Brain microvascular endothelial cell (primary cell): Measurements from ENCODE around the gene SLC8A3.

Experiments
- DNase-seq: peaks from one replicate; pipeline ENCODE4 v3.0.0-alpha.2; 2020
- H3K27ac ChIP-seq: fragments of 250-450 bp; sonication (Bioruptor Pico); 2 replicates; pipeline ENCODE4 v1.5.1; 2020; ENCODE audit warnings: mild to moderate bottlenecking, moderate library complexity
- H3K27me3 ChIP-seq: fragments of 250-450 bp; sonication (Bioruptor Pico); replicated peaks from 2 replicates; pipeline ENCODE4 v1.5.1; 2020; ENCODE audit warnings: mild to moderate bottlenecking
- H3K36me3 ChIP-seq: fragments of 250-450 bp; sonication (Bioruptor Pico); replicated peaks from 2 replicates; pipeline ENCODE4 v1.5.1; 2020; ENCODE audit warnings: mild to moderate bottlenecking
- H3K4me3 ChIP-seq: 2 replicates; pipeline ENCODE4 v1.5.1; 2011; ENCODE audit warnings: low read depth, mild to moderate bottlenecking, control low read depth, low read length, moderate library complexity
- CTCF ChIP-seq: IDR thresholded peaks from 2 replicates; pipeline ENCODE4 v1.5.1; 2011; ENCODE audit warnings: low read depth, mild to moderate bottlenecking, moderate library complexity, low read length, control low read depth, inconsistent platforms; ENCODE audit errors: missing control alignments
- in situ Hi-C: cut with HindIII; loops from 2 replicates; pipeline ENCODE4 v1.10.0; 2017; ENCODE audit warnings: low sequenced_read_pairs, low pct_ligation_motif_present

SLC8A3 gene

DNA sequence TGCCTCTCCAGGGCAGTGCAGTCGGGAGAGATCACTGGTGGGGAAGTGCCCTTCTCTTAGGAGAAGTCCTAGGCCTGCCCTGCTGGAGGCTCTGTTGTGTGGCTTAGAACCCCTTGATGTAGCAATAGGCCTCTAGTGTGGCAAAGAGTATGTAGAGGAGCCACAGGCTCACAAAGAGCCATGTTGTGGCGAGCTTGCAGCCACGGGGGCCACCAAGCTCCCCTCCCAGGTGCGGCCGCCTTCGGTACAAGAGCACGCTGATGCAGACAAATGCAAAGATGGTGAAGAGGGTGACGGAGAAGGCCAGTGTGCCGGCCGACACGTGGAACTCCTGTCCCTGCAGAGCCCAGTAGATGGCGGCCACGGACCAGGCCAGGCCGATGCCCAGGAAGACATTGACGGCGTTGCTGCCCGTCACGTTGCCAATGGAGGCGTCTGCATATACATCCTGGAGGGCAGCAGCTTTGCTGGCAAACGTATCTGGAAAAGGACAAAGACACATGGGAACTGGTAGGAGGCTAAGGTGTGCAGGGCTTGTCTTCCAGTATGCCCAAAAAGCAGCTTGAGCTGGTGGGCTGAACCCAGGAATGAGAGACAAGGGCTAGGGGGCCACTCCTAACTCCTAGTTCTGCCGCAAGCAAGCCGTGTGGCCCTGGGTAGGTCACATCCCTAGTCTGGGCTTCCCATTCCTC, 142.8 kb downstream of the SLC8A3 start:
- no peak overlapping the region for H3K27ac ChIP-seq
- H3K27me3 ChIP-seq = no peaks in the 10 kb centered on the region
- no peaks in the 10 kb centered on the region for H3K36me3 ChIP-seq
- H3K4me3 ChIP-seq = no peak overlapping the region
- peak; percentile 84 for TF ChIP-seq CTCF
- peak; percentile 33 for DNase-seq
- in situ Hi-C loops = no loop called here

- Histone ChIP-seq H3K36me3 (no peaks in the 10 kb centered on the region), H3K27ac (no peak overlapping the region), H3K27me3 (no peaks in the 10 kb centered on the region), H3K4me3 (no peak overlapping the region)
- no peak for TF ChIP-seq CTCF
- in situ Hi-C loops = no loop called here
- DNase-seq = no peak
Observed at GRCh38 chr14:70045310-70045709, 143.4 kb downstream of the SLC8A3 start.

DNA sequence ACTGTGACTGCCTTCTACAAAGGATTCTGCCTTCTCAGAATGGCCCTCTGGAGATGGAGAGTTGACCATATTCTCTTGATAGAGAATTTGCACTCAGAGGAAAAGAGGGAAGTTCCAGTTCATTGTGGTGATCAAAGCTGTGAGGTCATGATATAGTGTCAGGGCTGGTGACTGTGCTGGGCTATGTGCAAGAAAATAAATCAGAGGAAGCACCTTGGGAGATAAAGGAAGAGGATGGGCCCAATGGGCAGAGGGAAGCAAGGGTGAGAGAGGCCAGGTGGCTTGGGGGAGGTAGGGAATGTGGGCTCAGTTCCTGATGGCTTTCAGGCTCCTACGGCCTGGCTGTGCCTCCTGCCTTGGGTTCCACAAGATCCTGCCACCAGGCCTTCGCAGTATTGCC, 145.8 kb downstream of the SLC8A3 start:
- no peak overlapping the region for H3K27ac ChIP-seq
- H3K27me3 ChIP-seq = no peaks in the 10 kb centered on the region
- H3K36me3 ChIP-seq = no peaks in the 10 kb centered on the region
- no peak for DNase-seq
- no peak overlapping the region for H3K4me3 ChIP-seq
- in situ Hi-C loops = no loop called here
- no peak for TF ChIP-seq CTCF

DNA sequence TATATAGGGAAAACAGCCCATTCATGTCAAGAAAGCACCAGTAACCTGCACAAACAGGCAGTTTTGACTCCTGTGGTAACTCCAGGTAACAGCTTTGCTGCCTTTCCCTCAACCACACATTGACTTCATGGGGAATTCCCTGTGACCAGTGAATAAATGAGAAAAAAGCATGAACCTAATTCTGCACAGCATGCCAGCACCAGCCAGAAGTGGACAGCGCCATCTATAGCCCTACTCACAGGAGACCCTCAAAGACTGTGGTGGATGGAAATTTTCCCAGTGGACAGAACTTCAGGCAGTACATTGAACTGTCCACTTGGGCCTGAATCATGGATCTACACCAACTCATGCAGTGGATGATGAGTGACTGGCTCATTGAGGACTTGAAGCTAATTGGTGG, 152.1 kb downstream of the SLC8A3 start:
- no peak for DNase-seq
- peak; percentile 25 for TF ChIP-seq CTCF
- in situ Hi-C loops = no loop called here
- no peak overlapping the region for H3K27ac ChIP-seq
- H3K36me3 ChIP-seq = no peaks in the 10 kb centered on the region
- no peaks in the 10 kb centered on the region for H3K27me3 ChIP-seq
- no peak overlapping the region for H3K4me3 ChIP-seq

GRCh38 chr14:70034257-70034656, 154.5 kb downstream of the SLC8A3 start:
- in situ Hi-C loops = no loop called here
- no peaks in the 10 kb centered on the region for H3K36me3 ChIP-seq
- H3K4me3 ChIP-seq = no peak overlapping the region
- H3K27me3 ChIP-seq = no peaks in the 10 kb centered on the region
- H3K27ac ChIP-seq = no peak overlapping the region
- no peak for DNase-seq
- no peak for TF ChIP-seq CTCF

DNA sequence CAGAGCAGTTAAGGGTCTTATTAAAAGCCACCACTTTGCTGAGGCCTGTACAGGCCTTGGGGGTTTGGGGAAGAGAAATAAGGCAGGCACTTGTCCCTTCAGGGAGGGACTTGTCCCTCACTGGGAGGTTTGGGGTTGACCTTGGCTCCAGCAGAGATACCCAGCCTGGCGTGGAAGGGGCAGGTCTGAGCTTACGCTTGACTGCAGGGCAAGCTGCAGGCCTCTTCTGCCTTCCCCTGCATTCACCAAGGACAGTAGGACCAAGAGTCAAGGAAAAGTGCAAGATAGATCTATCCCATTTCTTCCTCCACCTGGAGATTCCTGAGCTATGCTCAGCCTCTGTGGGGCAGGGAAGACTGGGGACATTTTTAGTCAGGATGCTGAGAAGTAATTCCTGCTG, 155.2 kb downstream of the SLC8A3 start:
- H3K27me3 ChIP-seq = no peaks in the 10 kb centered on the region
- no peak overlapping the region for H3K27ac ChIP-seq
- DNase-seq = no peak
- in situ Hi-C loops = no loop called here
- no peak overlapping the region for H3K4me3 ChIP-seq
- H3K36me3 ChIP-seq = no peaks in the 10 kb centered on the region
- no peak for TF ChIP-seq CTCF
